Transverse colon (tissue), 4 donors: Measurements from ENCODE around the gene PTPN1. TPM values are rescaled to one million over a fixed set of nuclear protein-coding genes. Genes with fewer than 3 reads are reported as not detected.

Experiments
- DNase-seq: peaks from one replicate; pipeline ENCODE4 v3.0.0-alpha.2; 2019
- H3K27ac ChIP-seq, 4 donors: fragments of 200-600 bp; sonication (generic); 2 replicates each; pipeline ENCODE4 v1.5.1; 2016 to 2018; ENCODE audit warnings: inconsistent platforms in 4 of 4
- H3K27me3 ChIP-seq: fragments of 200-600 bp; sonication (generic); 2 replicates; pipeline ENCODE4 v1.5.1; 2017; ENCODE audit warnings: inconsistent platforms
- H3K36me3 ChIP-seq, 4 donors: fragments of 200-600 bp; sonication (generic); 2 replicates each; pipeline ENCODE4 v1.5.1; 2017 to 2019; ENCODE audit warnings: inconsistent platforms in 4 of 4
- H3K4me1 ChIP-seq, 4 donors: fragments of 200-600 bp; sonication (generic); 2 replicates each; pipeline ENCODE4 v1.5.1; 2017 to 2020; ENCODE audit warnings: inconsistent platforms in 4 of 4
- H3K4me3 ChIP-seq, 4 donors: fragments of 200-600 bp; sonication (generic); 1 replicate in 1 of 4; 2 replicates in 3 of 4; pipeline versions ENCODE4 v1.5.1 to v1.6.1; 2017 to 2019; ENCODE audit warnings: inconsistent platforms in 4 of 4
- H3K9me3 ChIP-seq, 2 donors: fragments of 200-600 bp; sonication (generic); 2 replicates each; pipeline ENCODE4 v1.5.1; 2017 to 2019; ENCODE audit warnings: inconsistent platforms in 2 of 2
- CTCF ChIP-seq, 5 experiments: fragments of 200-600 bp in 3 of 5; fragments of 450-650 bp in 2 of 5; sonication (generic) in 3 of 5; IDR thresholded peaks; 1 replicate in 2 of 5; 2 replicates in 3 of 5; pipeline ENCODE4 v1.5.1; 2016 to 2017; ENCODE audit warnings: antibody characterized with exemption in 5 of 5, inconsistent platforms in 3 of 5, mild to moderate bottlenecking in 2 of 5, moderate library complexity in 1 of 5
- EP300 ChIP-seq: sonication (generic); formaldehyde crosslinking; IDR thresholded peaks from one replicate; pipeline ENCODE4 v1.6.1; 2017; ENCODE audit warnings: antibody characterized with exemption, low read depth
- POLR2A ChIP-seq: fragments of 450-650 bp; IDR thresholded peaks from one replicate; pipeline ENCODE4 v1.6.1; 2016; ENCODE audit warnings: antibody characterized with exemption, mild to moderate bottlenecking, moderate library complexity
- POLR2AphosphoS5 ChIP-seq, 3 donors: sonication (generic); formaldehyde crosslinking; IDR thresholded peaks; one replicate each; pipeline ENCODE4 v1.6.1; 2016; ENCODE audit warnings: antibody characterized with exemption in 3 of 3
- WGBS, 2 donors: methylation state at CpG; one replicate each; pipeline ENCODE4 v1.1.5; 2018; ENCODE audit warnings: low coverage in 1 of 2; 5-methylcytosine and 5-hydroxymethylcytosine counted together
- in situ Hi-C, 4 donors: fragments of 200-750 bp; cut with MboI; loops; one replicate each; pipeline versions ENCODE4 v1.15.0 to v1.15.1; 2017; ENCODE audit warnings: low sequenced_read_pairs in 3 of 4, low pct_ligation_motif_present in 1 of 4, low pct_unique_long_range_greater_than_20kb in 1 of 4
- intact Hi-C: fragments of 100-400 bp; cut with DNase I; formaldehyde crosslinking; loops from one replicate; pipeline ENCODE4 v1.15.1; 2023; ENCODE audit warnings: low total_unique reads
- total RNA-seq, 4 donors: library from RNA; depleted of rRNA; stranded (reverse); fragments of >200 nt; gene quantifications; one replicate each; pipeline ENCODE4 v1.1.0, GENCODE V29; 2016

The PTPN1 gene
- total RNA-seq, 4 donors from 2014 or later: 19.3 to 34.8 (median 28.8) TPM

GRCh38 chr20:50554694-50555579, 44.8 kb downstream of the PTPN1 start:
- no peak for TF ChIP-seq EP300
- no peak for TF ChIP-seq CTCF (IDR thresholded peaks at IDR 0.05)
- TF ChIP-seq POLR2A: no peak
- TF ChIP-seq POLR2AphosphoS5 (IDR thresholded peaks at IDR 0.05): no peak
- H3K36me3 ChIP-seq: no peaks in the 10 kb centered on the region
- in situ Hi-C loops (loop anchor here in 1 of 4 donors (10.0 kb wide), 1 partner anchor 50 kb away; no protein-coding TSS in a partner anchor), intact Hi-C loops (no loop called here)
- H3K27me3 ChIP-seq: no peaks in the 10 kb centered on the region
- no peak overlapping the region for H3K4me3 ChIP-seq
- no peak overlapping the region for H3K27ac ChIP-seq
- H3K9me3 ChIP-seq: no peaks in the 10 kb centered on the region
- WGBS, 2 donors: 91 to 93% methylated on average over 4 of the region's 4 CpGs
- DNase-seq: no peak
- peaks cover 0 to 18% (median 6%) of the 10 kb centered on the region in 4 donors for H3K4me1 ChIP-seq

- Histone ChIP-seq H3K4me1 (peaks cover 4 to 25% (median 8%) of the 10 kb centered on the region in 4 donors), H3K36me3 (no peaks in the 10 kb centered on the region), H3K4me3 (no peak overlapping the region), H3K27ac (no peak overlapping the region), H3K9me3 (no peaks in the 10 kb centered on the region), H3K27me3 (no peaks in the 10 kb centered on the region)
- DNase-seq: no peak
- TF ChIP-seq POLR2AphosphoS5 (IDR thresholded peaks at IDR 0.05) (no peak), EP300 (no peak), CTCF (IDR thresholded peaks at IDR 0.05) (no peak), POLR2A (no peak)
- in situ Hi-C loops: loop anchor here in 1 of 4 donors (10.0 kb wide), 1 partner anchor 51 kb away; no protein-coding TSS in a partner anchor
- WGBS, 2 donors: 90 to 96% methylated on average over 5 of the region's 5 CpGs
- intact Hi-C loops: no loop called here
Observed at GRCh38 chr20:50555662-50556061, 45.5 kb downstream of the PTPN1 start.

- DNase-seq: no peak
- TF ChIP-seq CTCF (IDR thresholded peaks at IDR 0.05) (no peak), EP300 (no peak), POLR2AphosphoS5 (IDR thresholded peaks at IDR 0.05) (no peak), POLR2A (no peak)
- 98 to 100% methylated on average over 3 to 11 of the region's 11 CpGs for WGBS, 2 donors
- no peak overlapping the region for H3K4me3 ChIP-seq
- no peaks in the 10 kb centered on the region for H3K9me3 ChIP-seq
- H3K36me3 ChIP-seq: peaks cover 0 to 6% (median 0%) of the 10 kb centered on the region in 4 donors
- in situ Hi-C loops: loop anchor here in 1 of 4 donors (10.0 kb wide), 1 partner anchor 53 kb away; no protein-coding TSS in a partner anchor
- no peak overlapping the region for H3K27ac ChIP-seq
- peaks cover 10 to 32% (median 16%) of the 10 kb centered on the region in 4 donors for H3K4me1 ChIP-seq
- intact Hi-C loops: no loop called here
- H3K27me3 ChIP-seq: no peaks in the 10 kb centered on the region
Observed at GRCh38 chr20:50557549-50558134, 47.5 kb downstream of the PTPN1 start.

DNA sequence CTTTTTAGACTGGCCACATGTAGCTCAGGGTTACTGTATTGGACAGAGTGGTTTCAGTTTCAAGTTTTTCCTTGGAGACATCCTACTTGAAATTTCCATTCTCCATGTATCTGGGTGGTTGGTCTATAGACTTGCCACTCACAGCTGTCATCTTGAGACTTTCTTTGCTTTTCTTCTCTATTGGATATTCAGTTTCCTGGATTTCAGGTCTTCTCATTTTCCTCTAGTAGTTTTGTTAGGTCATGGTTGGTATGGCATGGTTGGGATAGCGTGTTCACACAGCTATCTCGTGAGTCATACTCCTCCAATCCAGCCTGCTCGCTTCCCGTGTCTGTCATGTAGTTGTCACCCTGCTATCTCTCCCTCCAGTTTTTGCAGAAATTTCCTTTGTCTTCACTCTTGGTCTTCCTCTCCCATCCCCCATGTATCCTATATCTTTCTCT, 48.3 kb downstream of the PTPN1 start:
- H3K4me1 ChIP-seq: peaks cover 10 to 32% (median 16%) of the 10 kb centered on the region in 4 donors
- no peak overlapping the region for H3K27ac ChIP-seq
- DNase-seq: no peak
- peaks cover 0 to 8% (median 0%) of the 10 kb centered on the region in 4 donors for H3K36me3 ChIP-seq
- H3K27me3 ChIP-seq: no peaks in the 10 kb centered on the region
- H3K4me3 ChIP-seq: no peak overlapping the region
- intact Hi-C loops (no loop called here), in situ Hi-C loops (loop anchor here in 1 of 4 donors (10.0 kb wide), 1 partner anchor 54 kb away; no protein-coding TSS in a partner anchor)
- 79 to 92% methylated on average over 4 of the region's 4 CpGs for WGBS, 2 donors
- TF ChIP-seq POLR2A (no peak), EP300 (no peak), POLR2AphosphoS5 (IDR thresholded peaks at IDR 0.05) (no peak), CTCF (IDR thresholded peaks at IDR 0.05) (no peak)
- H3K9me3 ChIP-seq: no peaks in the 10 kb centered on the region
